GM21423 (cell line): Measurements from ENCODE around the gene COBL.

Experiments used
- ATAC-seq: cut with Tn5 transposase; IDR thresholded peaks from one replicate; pipeline ENCODE4 v1.9.1; 2021; ENCODE audit warnings: mild to moderate bottlenecking, moderate library complexity; ENCODE audit not compliant: unreplicated experiment

Gene COBL

DNA sequence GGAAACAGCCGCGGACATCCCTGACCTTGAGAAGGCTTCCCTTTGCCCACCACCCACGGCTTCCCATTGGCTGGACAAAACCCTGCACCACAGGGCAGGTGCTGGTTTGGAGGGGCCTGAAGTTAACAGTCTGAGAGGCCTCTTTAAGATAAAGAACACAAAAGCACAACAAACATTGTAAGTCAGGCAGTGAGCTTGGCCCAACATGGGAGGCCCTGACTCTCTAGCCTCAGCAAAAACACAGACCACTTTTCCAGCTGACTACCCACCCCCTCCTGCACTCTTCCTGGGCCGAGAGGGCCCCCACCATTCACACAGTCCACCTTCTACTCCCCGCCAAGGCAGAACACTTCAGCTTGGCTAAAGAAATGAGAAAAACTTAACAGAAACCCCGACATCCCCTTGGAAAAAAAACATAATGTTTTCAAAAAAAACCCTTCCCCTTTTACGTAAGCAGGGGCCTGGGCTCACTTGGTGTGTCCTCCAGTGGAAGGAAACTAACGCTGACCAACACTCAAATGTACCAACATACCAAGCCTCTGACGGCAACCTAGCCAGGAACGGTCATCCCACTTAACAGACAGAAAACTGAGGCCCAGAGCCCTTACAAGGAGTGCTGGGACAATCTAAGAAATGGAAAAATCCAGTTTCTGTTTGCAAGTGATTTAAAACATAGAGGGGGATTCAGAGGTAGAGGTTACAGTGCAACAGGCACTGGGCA lies 80.9 kb downstream of the COBL start:
- no peak for ATAC-seq

DNA sequence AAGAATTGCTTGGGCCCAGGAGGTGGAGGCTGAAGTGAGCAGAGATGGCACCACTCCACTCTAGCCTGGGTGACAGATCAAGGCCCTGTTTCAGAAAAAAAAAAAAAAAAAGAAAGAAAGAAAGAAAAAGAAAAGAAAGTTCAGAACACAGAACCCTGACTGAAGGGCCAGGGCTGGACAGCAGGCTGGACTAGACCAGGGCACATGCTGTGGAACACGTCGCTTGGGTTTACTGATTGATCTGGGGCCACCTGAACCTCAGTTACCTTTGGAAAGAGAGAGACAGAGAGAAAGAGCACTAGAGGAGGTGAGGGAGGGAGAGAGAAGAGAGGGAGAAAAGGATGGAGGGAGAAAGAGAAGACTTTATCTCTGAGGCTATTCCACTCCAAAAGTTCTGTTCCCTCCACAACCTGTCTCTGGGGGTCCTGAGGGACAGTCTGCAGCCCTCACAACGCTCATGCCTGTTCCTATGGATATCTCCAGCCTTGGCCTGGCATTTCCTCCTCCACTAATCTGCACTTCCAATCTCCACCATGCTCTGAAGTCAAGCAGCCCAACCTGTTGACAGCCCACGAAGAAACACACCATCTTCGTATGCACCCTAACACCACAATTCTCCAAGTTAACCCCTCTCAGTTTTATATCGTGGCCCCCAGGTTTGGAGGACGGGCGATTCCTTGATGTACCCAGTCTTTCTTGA lies 81.8 kb downstream of the COBL start:
- ATAC-seq: no peak

DNA sequence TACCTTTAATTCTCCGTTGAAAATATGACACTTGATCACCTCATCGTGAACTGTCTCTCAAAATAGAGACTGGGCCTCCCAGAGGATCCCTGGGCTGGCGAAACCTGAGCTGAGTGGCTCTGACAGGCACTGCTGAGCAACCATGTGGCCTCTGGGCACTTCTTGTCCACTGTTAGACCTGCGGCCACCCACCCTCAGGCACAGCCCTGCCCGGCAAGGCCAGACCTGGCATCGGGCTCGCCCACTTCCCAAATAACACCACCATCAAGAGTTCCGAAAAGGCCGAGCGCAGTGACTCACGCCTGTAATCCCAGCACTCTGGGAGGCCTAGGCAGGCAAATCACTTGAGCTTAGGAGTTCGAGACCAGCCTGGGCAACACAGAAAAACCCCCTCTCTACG lies 82.5 kb downstream of the COBL start:
- no peak for ATAC-seq

GRCh38 chr7:51233374-51233773 lies 83.2 kb downstream of the COBL start:
- ATAC-seq: no peak

DNA sequence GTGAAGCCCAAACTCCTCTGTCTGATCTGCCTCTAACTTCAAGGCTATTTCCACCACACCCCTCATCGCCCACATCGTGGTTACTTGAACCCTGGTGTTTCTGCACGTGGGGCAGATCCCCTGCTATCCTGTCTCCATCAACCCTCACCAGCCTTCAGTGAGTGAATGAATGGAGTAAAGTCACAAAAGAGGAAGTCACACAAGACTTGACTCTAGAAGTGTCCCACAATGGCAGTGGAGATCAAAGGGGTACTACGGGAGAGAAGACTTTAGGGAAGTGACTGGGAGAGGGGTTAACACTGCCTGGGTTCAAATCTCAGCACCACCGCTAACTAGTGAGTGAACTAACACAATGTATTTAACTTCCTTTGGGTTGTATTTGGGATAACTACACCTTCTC lies 85.9 kb downstream of the COBL start:
- ATAC-seq: no peak

- no peak for ATAC-seq
Observed at GRCh38 chr7:51230324-51230625, 86.3 kb downstream of the COBL start.

- ATAC-seq: no peak
Observed at GRCh38 chr7:51229620-51230323, 86.8 kb downstream of the COBL start.

- ATAC-seq: no peak
Observed at GRCh38 chr7:51229106-51229537, 87.5 kb downstream of the COBL start.

- no peak for ATAC-seq
Observed at GRCh38 chr7:51228386-51228958, 88.1 kb downstream of the COBL start.

DNA sequence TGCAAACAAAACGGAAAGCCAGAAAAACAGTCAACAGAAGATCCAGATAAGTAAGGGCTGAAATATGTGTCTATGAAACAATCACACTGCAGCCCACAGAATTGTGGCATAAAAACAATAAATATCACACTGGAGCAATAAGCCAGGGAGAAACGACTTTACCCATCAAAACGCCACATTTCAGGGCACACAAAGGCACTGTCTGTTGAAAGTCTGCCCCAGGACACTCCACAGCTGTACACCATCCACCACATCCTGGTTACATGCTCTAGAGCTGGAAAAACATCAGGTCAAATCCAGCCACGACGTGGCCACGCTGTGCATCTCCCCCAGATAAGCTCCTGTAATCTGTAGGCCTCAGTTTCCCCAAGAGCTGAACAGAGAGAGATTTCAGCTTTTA lies 88.7 kb downstream of the COBL start:
- ATAC-seq: no peak

DNA sequence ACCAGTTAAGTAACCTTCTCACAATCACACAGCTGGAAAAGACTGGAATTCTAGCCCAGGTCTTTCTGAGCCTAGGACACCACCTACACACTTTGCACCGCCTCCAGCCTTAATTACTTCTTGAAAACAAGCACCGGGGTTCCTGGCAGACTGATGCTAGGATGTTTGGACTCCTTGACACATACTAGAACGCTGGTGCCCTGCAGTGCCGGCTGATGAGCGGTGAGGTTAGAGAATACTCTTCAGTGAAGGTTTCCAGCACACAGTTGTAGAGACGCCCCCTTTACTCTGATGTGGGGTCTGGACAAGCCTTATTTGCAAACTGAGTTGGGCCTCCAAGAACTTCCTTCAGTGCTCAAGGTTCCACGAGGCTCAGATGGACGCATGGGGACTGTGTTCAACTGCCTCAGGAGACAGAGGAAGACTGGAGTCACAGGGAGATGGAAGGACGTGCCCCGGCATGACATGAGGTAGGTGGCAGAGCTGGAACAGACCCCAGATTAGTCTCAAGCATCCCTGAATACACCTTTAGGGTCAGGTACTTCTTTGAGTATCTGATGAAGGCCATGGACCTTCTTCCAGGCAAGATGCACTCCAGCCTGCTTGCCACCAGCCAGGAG lies 89.6 kb downstream of the COBL start:
- ATAC-seq: no peak

DNA sequence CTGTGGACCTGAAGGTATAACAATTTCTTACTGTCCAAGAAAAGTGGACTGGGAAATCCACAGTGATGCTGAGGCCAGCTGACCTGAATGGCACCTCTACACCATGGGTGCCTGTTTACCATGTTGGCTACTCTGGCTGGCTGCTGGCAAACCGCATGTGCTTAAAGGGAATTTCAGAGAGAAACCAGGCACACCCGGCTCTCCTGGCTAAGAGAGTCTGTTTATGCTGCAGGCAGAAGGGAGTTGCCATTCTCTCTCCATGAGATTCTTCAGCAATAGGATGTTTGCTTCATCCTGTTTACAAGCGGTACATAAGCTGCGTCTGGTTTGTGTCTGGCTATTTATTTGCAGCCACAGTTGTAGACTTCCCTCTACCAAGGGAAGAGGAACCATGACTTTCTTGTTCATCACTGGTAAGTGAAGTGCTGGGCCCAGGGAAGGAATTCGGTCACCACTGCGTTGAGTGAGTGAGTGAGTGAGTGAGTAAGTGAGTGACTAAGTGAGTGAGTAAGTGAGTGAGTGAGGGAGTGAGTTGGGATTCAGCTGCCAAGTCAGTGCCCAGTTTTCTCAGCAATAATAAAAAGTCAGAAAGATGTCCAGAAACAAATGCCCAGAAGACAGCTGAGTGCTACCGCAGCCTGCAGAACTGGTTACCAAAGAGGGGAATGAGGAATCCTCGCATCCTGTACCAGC lies 90.4 kb downstream of the COBL start:
- no peak for ATAC-seq

- ATAC-seq: no peak
Observed at GRCh38 chr7:51224811-51225595, 91.6 kb downstream of the COBL start.

DNA sequence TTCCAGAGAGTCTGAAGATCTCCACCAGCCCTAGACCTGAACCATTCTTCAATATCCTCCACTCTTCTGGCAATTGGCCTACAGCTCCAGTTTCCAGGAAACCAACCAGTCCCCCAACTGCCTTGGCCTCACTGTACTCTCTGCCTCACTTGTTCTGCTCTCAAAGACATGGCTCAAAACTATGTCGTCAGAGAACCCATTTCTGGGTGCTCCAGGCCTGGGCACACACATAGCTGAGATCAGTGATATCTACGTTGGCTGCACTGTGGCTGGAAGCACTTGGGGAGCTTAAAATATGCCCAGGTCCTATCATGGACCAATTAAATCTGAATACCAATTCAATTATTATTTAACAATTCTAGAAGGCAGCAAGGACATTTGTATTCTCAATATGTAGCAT lies 93.1 kb downstream of the COBL start:
- ATAC-seq: no peak

DNA sequence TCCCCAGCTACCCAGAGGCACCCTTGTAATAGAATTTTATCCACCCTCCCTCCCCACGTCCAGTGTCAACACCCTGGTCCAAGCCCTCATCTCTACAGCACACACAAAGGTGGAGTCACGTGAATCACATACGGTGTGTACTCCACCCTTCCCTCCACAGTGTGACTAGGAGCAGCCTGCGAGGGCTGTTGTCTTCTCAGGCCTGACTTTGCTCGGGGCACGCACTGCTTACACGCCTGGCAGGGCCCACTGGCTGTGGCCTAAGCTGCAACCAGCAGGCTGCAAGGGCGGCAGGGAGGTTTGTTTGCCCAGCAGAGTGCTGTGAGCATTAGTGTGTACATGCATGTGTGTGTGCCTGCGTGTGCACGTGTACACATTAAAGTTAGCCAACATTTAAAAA lies 93.7 kb downstream of the COBL start:
- no peak for ATAC-seq

DNA sequence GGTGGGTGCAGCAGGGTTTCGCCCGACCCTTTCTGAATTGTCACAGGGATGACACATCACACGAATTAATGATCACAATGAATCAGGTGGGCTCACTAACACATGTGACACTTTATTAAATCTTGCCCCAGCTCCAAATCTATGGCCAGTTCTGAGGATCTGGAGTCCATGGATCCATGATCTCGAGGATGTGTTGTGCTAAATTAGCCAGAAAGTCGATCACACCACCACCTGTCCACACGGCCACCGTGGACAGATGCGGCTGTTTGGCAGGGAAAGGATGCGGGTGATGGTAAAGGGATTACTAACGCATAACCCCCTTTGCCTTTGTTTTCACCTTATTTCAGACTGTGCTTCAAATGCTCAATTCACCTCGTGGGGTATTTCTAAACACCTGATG lies 96.4 kb downstream of the COBL start:
- no peak for ATAC-seq

GRCh38 chr7:51219261-51219988 lies 97.2 kb downstream of the COBL start:
- no peak for ATAC-seq

GRCh38 chr7:51217804-51218203 lies 98.8 kb downstream of the COBL start:
- ATAC-seq: no peak

DNA sequence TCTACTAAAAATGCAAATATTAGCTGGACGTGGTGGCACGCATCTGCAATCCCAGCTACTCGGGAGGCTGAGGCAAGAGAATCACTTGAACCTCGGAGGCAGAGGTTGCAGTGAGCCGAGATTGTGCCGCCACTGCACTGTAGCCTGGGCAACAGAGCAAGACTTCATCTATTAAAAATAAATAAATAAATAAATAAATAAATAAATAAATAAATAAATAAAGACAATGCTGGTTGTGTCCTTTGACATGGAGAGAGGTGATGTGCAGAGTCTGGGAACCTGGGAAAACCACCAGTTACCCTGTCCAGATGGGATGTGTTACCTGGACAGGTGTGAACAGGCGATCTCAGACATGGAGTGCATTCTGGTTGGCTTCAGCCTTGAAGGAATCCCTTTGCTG lies 102.5 kb downstream of the COBL start:
- ATAC-seq: no peak
